IMR-90 (cell line): ENCODE measurements around the gene TAAR9. TPM values are rescaled to one million over a fixed set of nuclear protein-coding genes. Genes with fewer than 3 reads are reported as not detected.

Experiments
- ATAC-seq: fragments of 200-7000 bp; cut with Tn5 transposase; 2 replicates; pipeline ENCODE4 v1.9.1; 2020; ENCODE audit warnings: low read depth, mild to moderate bottlenecking, moderate library complexity
- BruUV-seq: library from RNA; stranded (reverse); fragments of 400-500 nt; replicated peaks from 2 replicates; lab custom pipeline; 2021; lab: Mats Ljungman, UMichigan
- CTCF ChIA-PET: fragments of 300-600 bp; formaldehyde crosslinking; extraction: SDS; loops from one replicate; lab custom pipeline; 2021; ENCODE audit warnings: antibody characterized with exemption; lab: Yijun Ruan, JAX
- POLR2A ChIA-PET: fragments of 300-600 bp; sonication (Branson Sonifier 250); formaldehyde crosslinking; loops from one replicate; lab custom pipeline; 2022; ENCODE audit warnings: antibody characterized with exemption; ENCODE audit not compliant: unreplicated experiment; lab: Charles Lee
- DNase-seq: peaks from one replicate; pipeline ENCODE4 v3.0.0; 2013
- H2AFZ ChIP-seq: replicated peaks from 2 replicates; pipeline ENCODE3; 2013; ENCODE audit warnings: low read length, mild to moderate bottlenecking; ENCODE audit not compliant: poor library complexity
- H2AK5ac ChIP-seq: 2 replicates; pipeline ENCODE4 v1.6.1; 2013; ENCODE audit warnings: low read depth, low read length, inconsistent platforms
- H2AK9ac ChIP-seq: replicated peaks from 2 replicates; pipeline ENCODE3; 2013; ENCODE audit warnings: mild to moderate bottlenecking, low read depth, low read length, moderate library complexity; ENCODE audit not compliant: poor library complexity
- H2BK120ac ChIP-seq: 2 replicates; pipeline ENCODE4 v1.6.1; 2013; ENCODE audit warnings: low read depth, low read length, inconsistent platforms
- H2BK15ac ChIP-seq: 3 replicates; pipeline ENCODE4 v1.6.1; 2013; ENCODE audit warnings: low read depth, low read length, inconsistent platforms
- H2BK20ac ChIP-seq: 2 replicates; pipeline ENCODE4 v1.6.1; 2013; ENCODE audit warnings: low read depth, mild to moderate bottlenecking, inconsistent platforms, low read length, moderate library complexity
- H2BK5ac ChIP-seq: 2 replicates; pipeline ENCODE4 v1.6.1; 2013; ENCODE audit warnings: mild to moderate bottlenecking, low read depth, low read length, inconsistent platforms; ENCODE audit not compliant: poor library complexity, severe bottlenecking
- H3K14ac ChIP-seq: replicated peaks from 2 replicates; pipeline ENCODE4 v1.6.1; 2013; ENCODE audit warnings: low read depth, low read length, inconsistent platforms
- H3K18ac ChIP-seq: 2 replicates; pipeline ENCODE4 v1.6.1; 2013; ENCODE audit warnings: low read depth, low read length, control low read depth
- H3K23ac ChIP-seq: 2 replicates; pipeline ENCODE4 v1.6.1; 2013; ENCODE audit warnings: low read depth, low read length, inconsistent platforms
- H3K27ac ChIP-seq: 2 replicates; pipeline ENCODE4 v1.5.1; 2013; ENCODE audit warnings: mild to moderate bottlenecking, control low read depth, low read length; ENCODE audit not compliant: insufficient read depth
- H3K27me3 ChIP-seq: 2 replicates; pipeline ENCODE4 v1.6.1; 2013; ENCODE audit warnings: low read length; ENCODE audit not compliant: control insufficient read depth, insufficient read depth
- H3K36me3 ChIP-seq: 2 replicates; pipeline ENCODE4 v1.6.1; 2013; ENCODE audit warnings: low read length, mixed read lengths; ENCODE audit not compliant: control insufficient read depth, insufficient read depth
- H3K4ac ChIP-seq: 2 replicates; pipeline ENCODE4 v1.6.1; 2013; ENCODE audit warnings: low read depth, low read length, inconsistent platforms
- H3K4me1 ChIP-seq: 2 replicates; pipeline ENCODE4 v1.6.1; 2013; ENCODE audit warnings: low read length, mixed read lengths; ENCODE audit not compliant: control insufficient read depth, insufficient read depth
- H3K4me2 ChIP-seq: 2 replicates; pipeline ENCODE4 v1.6.1; 2013; ENCODE audit warnings: low read depth, mild to moderate bottlenecking, control low read depth, low read length, moderate library complexity
- H3K4me3 ChIP-seq: 2 replicates; pipeline ENCODE4 v1.5.1; 2013; ENCODE audit warnings: low read depth, mild to moderate bottlenecking, control low read depth, low read length, moderate library complexity; ENCODE audit not compliant: insufficient read depth
- H3K56ac ChIP-seq: 2 replicates; pipeline ENCODE4 v1.6.1; 2013; ENCODE audit warnings: low read length, inconsistent platforms; ENCODE audit not compliant: insufficient read depth; ENCODE audit errors: extremely low read depth
- H3K79me1 ChIP-seq, 2 experiments: 2 replicates each; pipeline ENCODE4 v1.6.1; 2013; ENCODE audit warnings: low read length in 2 of 2, inconsistent platforms in 1 of 2, low read depth in 1 of 2
- H3K9ac ChIP-seq: 2 replicates; pipeline ENCODE4 v1.6.1; 2013; ENCODE audit warnings: low read depth, low read length, control low read depth
- H3K9me1 ChIP-seq: 2 replicates; pipeline ENCODE4 v1.6.1; 2013; ENCODE audit warnings: low read length, inconsistent platforms; ENCODE audit not compliant: insufficient read depth
- H3K9me3 ChIP-seq: 2 replicates; pipeline ENCODE4 v1.6.1; 2013; ENCODE audit warnings: low read length; ENCODE audit not compliant: control insufficient read depth, insufficient read depth
- H4K20me1 ChIP-seq: 2 replicates; pipeline ENCODE4 v1.6.1; 2013; ENCODE audit warnings: low read length, inconsistent platforms; ENCODE audit not compliant: insufficient read depth
- H4K5ac ChIP-seq: 2 replicates; pipeline ENCODE4 v1.6.1; 2013; ENCODE audit warnings: mild to moderate bottlenecking, low read depth, low read length, control low read depth
- H4K8ac ChIP-seq, 2 experiments: 2 replicates each; pipeline ENCODE4 v1.6.1; 2013; ENCODE audit warnings: low read depth in 2 of 2, low read length in 2 of 2, control low read depth in 1 of 2, inconsistent platforms in 1 of 2
- H4K91ac ChIP-seq: 2 replicates; pipeline ENCODE4 v1.6.1; 2013; ENCODE audit warnings: low read depth, low read length, inconsistent platforms; ENCODE audit not compliant: insufficient read depth
- CEBPB ChIP-seq: IDR thresholded peaks from 2 replicates; pipeline ENCODE4 v1.6.1; 2012; ENCODE audit warnings: low read depth, low read length, improper control_type of control experiment
- CHD1 ChIP-seq: IDR thresholded peaks from 2 replicates; pipeline ENCODE4 v1.6.1; 2012; ENCODE audit warnings: low read depth, low read length, improper control_type of control experiment
- FOS ChIP-seq: fragments of 150-350 bp; IDR thresholded peaks from 2 replicates; pipeline ENCODE4 v1.6.1; 2016; ENCODE audit warnings: low read depth, low read length
- MAFK ChIP-seq: IDR thresholded peaks from 2 replicates; pipeline ENCODE4 v1.6.1; 2012; ENCODE audit warnings: low read depth, low read length, improper control_type of control experiment
- MAZ ChIP-seq: IDR thresholded peaks from 2 replicates; pipeline ENCODE4 v1.6.1; 2012; ENCODE audit warnings: low read depth, mild to moderate bottlenecking, low read length, improper control_type of control experiment, moderate library complexity, borderline replicate concordance
- NFE2L2 ChIP-seq: fragments of 150-350 bp; IDR thresholded peaks from 2 replicates; pipeline ENCODE4 v1.6.1; 2016; ENCODE audit warnings: low read depth, mild to moderate bottlenecking, low read length
- RCOR1 ChIP-seq: IDR thresholded peaks from 2 replicates; pipeline ENCODE4 v1.6.1; 2012; ENCODE audit warnings: mild to moderate bottlenecking, low read length, improper control_type of control experiment; ENCODE audit not compliant: insufficient replicate concordance
- RFX5 ChIP-seq: IDR thresholded peaks from 2 replicates; pipeline ENCODE4 v1.8.0; 2012; ENCODE audit warnings: low read depth, mild to moderate bottlenecking, low read length, moderate library complexity
- SMC3 ChIP-seq: fragments of 150-350 bp; IDR thresholded peaks from 2 replicates; pipeline ENCODE4 v1.6.1; 2016; ENCODE audit warnings: low read depth, mild to moderate bottlenecking, antibody characterized with exemption, low read length, moderate library complexity
- WGBS, 2 experiments: methylation state at CpG; one replicate each; pipeline versions ENCODE4 v1.1.5 to v1.1.7; 2013; ENCODE audit warnings: missing lambda C conversion rate in 2 of 2; ENCODE audit not compliant: insufficient read length in 1 of 2; ENCODE audit errors: extremely low coverage in 2 of 2; 5-methylcytosine and 5-hydroxymethylcytosine counted together
- dilution Hi-C: fragments of 300-500 bp; cut with HindIII; formaldehyde crosslinking; loops from one replicate; pipeline ENCODE4 v1.14.3; 2018; ENCODE audit warnings: low sequenced_read_pairs; ENCODE audit not compliant: unreplicated experiment
- in situ Hi-C: fragments of 300-500 bp; cut with MboI; formaldehyde crosslinking; loops from 3 replicates; pipeline ENCODE4 v1.14.3; 2019; ENCODE audit warnings: low sequenced_read_pairs, inconsistent platforms, mixed read lengths
- intact Hi-C: fragments of 100-400 bp; cut with micrococcal nuclease; formaldehyde crosslinking; loops from 2 replicates; pipeline ENCODE4 v1.10.0; 2022
- polyA plus RNA-seq, 3 experiments: library from polyadenylated mRNA; depleted of rRNA; stranded (reverse); fragments of >200 nt; gene quantifications; 2 replicates each; pipeline ENCODE4 v1.2.3, GENCODE V29; 2012; ENCODE audit warnings: low replicate concordance in 1 of 3
- total RNA-seq: library from RNA; depleted of rRNA; stranded (reverse); fragments of >200 nt; gene quantifications from 2 replicates; pipeline ENCODE4 v1.2.3, GENCODE V29; 2012

The TAAR9 gene
- total and polyA plus RNA-seq, 2 of the 4 experiments (the other 2 are of a cell fraction), result not detected

- H2BK20ac ChIP-seq, result no peak overlapping the region
- no peak overlapping the region for H3K4me3 ChIP-seq
- BruUV-seq, result no TSS peak
- H3K36me3 ChIP-seq, result peaks cover 6% of the 10 kb centered on the region
- no peak for ATAC-seq
- H3K4ac ChIP-seq, result no peak overlapping the region
- no peaks in the 10 kb centered on the region for H3K27me3 ChIP-seq
- dilution Hi-C loops, result no loop called here
- H3K79me1 ChIP-seq, result peaks cover 40 to 62% of the 10 kb centered on the region in 2 experiments
- POLR2A ChIA-PET, result no interaction called here
- TF ChIP-seq SMC3 (no peak), NFE2L2 (no peak), RFX5 (no peak), MAFK (no peak), FOS (no peak), CEBPB (no peak), RCOR1 (no peak), MAZ (no peak), CHD1 (no peak)
- no peak overlapping the region for H3K18ac ChIP-seq
- no peak overlapping the region for H2BK5ac ChIP-seq
- H3K4me1 ChIP-seq, result peaks cover 2% of the 10 kb centered on the region; the same call in 1 of the 2 replicates
- 0 out of 2 replicates have a peak overlapping the region, but pooled peaks have one; percentile 4 for H3K14ac ChIP-seq
- no peak overlapping the region for H3K4me2 ChIP-seq
- no peak overlapping the region for H2BK15ac ChIP-seq
- H3K9me3 ChIP-seq, result no peaks in the 10 kb centered on the region
- H2AK5ac ChIP-seq, result no peak overlapping the region
- H2AFZ ChIP-seq, result no peak overlapping the region
- H4K8ac ChIP-seq, result no peak overlapping the region
- no peak overlapping the region for H2AK9ac ChIP-seq
- in situ Hi-C loops, result no loop called here
- peaks cover 48% of the 10 kb centered on the region; the same call in 1 of the 2 replicates for H4K20me1 ChIP-seq
- DNase-seq, result no peak
- no peak overlapping the region for H3K23ac ChIP-seq
- H3K56ac ChIP-seq, result no peak overlapping the region
- peaks cover 9% of the 10 kb centered on the region; the same call in 1 of the 2 replicates for H3K9me1 ChIP-seq
- no peak overlapping the region for H3K27ac ChIP-seq
- no peak overlapping the region for H4K5ac ChIP-seq
- no peak overlapping the region for H4K91ac ChIP-seq
- WGBS, 2 experiments, result no CpG with 5 or more reads among the region's 1 CpG
- no peak overlapping the region for H2BK120ac ChIP-seq
- intact Hi-C loops, result no loop called here
- CTCF ChIA-PET, result interaction anchor here (0.7 kb wide), 1 partner anchor 645 kb away, joined by 3 read pairs; no protein-coding TSS in a partner anchor
- no peak overlapping the region for H3K9ac ChIP-seq
Measured at GRCh38 chr6:132505158-132505557, 32.9 kb upstream of the TAAR9 start.
